SW480 (cell line): ENCODE results near the gene C2CD3.

ENCODE experiments used
- DNase-seq: peaks from one replicate; pipeline ENCODE4 v3.0.0-alpha.2; 2016; ENCODE audit warnings: low spot score

Gene C2CD3

GRCh38 chr11:74170694-74171629 lies at the start of gene C2CD3, which contains the start of gene PPME1:
Gene C2CD3 (minus strand): TSS chr11:74171002. CDS start chr11:74170792, 210 bp downstream.
Gene PPME1 (plus strand): TSS chr11:74171289. CDS start chr11:74171422, 133 bp downstream.
- peak; percentile 100 for DNase-seq

- no peak for DNase-seq
Measured at GRCh38 chr11:74220376-74220775, 49.6 kb upstream of the C2CD3 start.

- DNase-seq = no peak
Measured at GRCh38 chr11:74212533-74212932, 41.7 kb upstream of the C2CD3 start.

- no peak for DNase-seq
Measured at GRCh38 chr11:74208507-74208906, 37.7 kb upstream of the C2CD3 start.

- no peak for DNase-seq
Measured at GRCh38 chr11:74206746-74207145, 35.9 kb upstream of the C2CD3 start.

- DNase-seq = no peak
Measured at GRCh38 chr11:74205181-74205580, 34.4 kb upstream of the C2CD3 start.

GRCh38 chr11:74204701-74205100 lies 33.9 kb upstream of the C2CD3 start:
- no peak for DNase-seq

GRCh38 chr11:74203966-74204365 lies 33.2 kb upstream of the C2CD3 start:
- no peak for DNase-seq

GRCh38 chr11:74196781-74197486 lies 26.1 kb upstream of the C2CD3 start:
- DNase-seq = no peak

GRCh38 chr11:74195828-74196227 lies 25.0 kb upstream of the C2CD3 start:
- DNase-seq = no peak

- DNase-seq = no peak
Measured at GRCh38 chr11:74185695-74186094, 14.9 kb upstream of the C2CD3 start.

GRCh38 chr11:74185285-74185684 lies 14.5 kb upstream of the C2CD3 start:
- no peak for DNase-seq

GRCh38 chr11:74182635-74183034 lies 11.8 kb upstream of the C2CD3 start:
- no peak for DNase-seq

- no peak for DNase-seq
Measured at GRCh38 chr11:74179234-74180052, 8.6 kb upstream of the C2CD3 start.

GRCh38 chr11:74175920-74176319 lies 5.1 kb upstream of the C2CD3 start:
- DNase-seq = no peak

GRCh38 chr11:74171997-74172396 lies 1.2 kb upstream of the C2CD3 start:
- peak; percentile 16 for DNase-seq

GRCh38 chr11:74171630-74171968 lies 797 bp upstream of the C2CD3 start:
- DNase-seq = no peak

GRCh38 chr11:74169738-74170458 lies 904 bp downstream of the C2CD3 start:
- no peak for DNase-seq

- no peak for DNase-seq
Measured at GRCh38 chr11:74168838-74169237, 2.0 kb downstream of the C2CD3 start.

- DNase-seq = no peak
Measured at GRCh38 chr11:74162681-74163467, 7.9 kb downstream of the C2CD3 start.

- DNase-seq = no peak
Measured at GRCh38 chr11:74159642-74160041, 11.2 kb downstream of the C2CD3 start.
